Measurements from ENCODE around the gene ALDH6A1. TPM values are rescaled to one million over a fixed set of nuclear protein-coding genes. Genes with fewer than 3 reads are reported as not detected.
"Not testable (repeated sequence)": the region's sequence is repeated elsewhere in the genome, so short reads cannot be mapped to it uniquely, and the experiment has no call there.

Gene ALDH6A1
- 36.4 TPM for total RNA-seq (ENCODE audit: insufficient read depth, low replicate concordance)

GRCh38 chr14:74084277-74085046 is at the start of gene ALDH6A1, which contains the start of gene LIN52:
Gene ALDH6A1 (minus strand): TSS chr14:74084453. CDS start chr14:74084394, 59 bp downstream.
Gene LIN52 (plus strand): TSS chr14:74084956. CDS start chr14:74084975, 19 bp downstream.
- peak; percentile 100 for DNase-seq (ENCODE audit: low spot score)

GRCh38 chr14:74127634-74128033 is 43.4 kb upstream of the ALDH6A1 start:
- DNase-seq (ENCODE audit: low spot score), result no peak

- DNase-seq (ENCODE audit: low spot score), result no peak
These were observed 42.2 kb upstream of the ALDH6A1 start for GRCh38 chr14:74126315-74127013.

GRCh38 chr14:74125487-74125886 is 41.2 kb upstream of the ALDH6A1 start:
- not testable (repeated sequence) for DNase-seq (ENCODE audit: low spot score)

GRCh38 chr14:74111395-74112216 is 27.4 kb upstream of the ALDH6A1 start:
- peak; percentile 63 for DNase-seq (ENCODE audit: low spot score)

GRCh38 chr14:74109369-74109768 is 25.1 kb upstream of the ALDH6A1 start:
- no peak for DNase-seq (ENCODE audit: low spot score)

GRCh38 chr14:74105381-74105780 is 21.1 kb upstream of the ALDH6A1 start:
- no peak for DNase-seq (ENCODE audit: low spot score)

GRCh38 chr14:74089251-74090020 is 5.2 kb upstream of the ALDH6A1 start:
- no peak for DNase-seq (ENCODE audit: low spot score)

- DNase-seq (ENCODE audit: low spot score), result no peak
These were observed 1.6 kb upstream of the ALDH6A1 start for GRCh38 chr14:74085828-74086227.

- no peak for DNase-seq (ENCODE audit: low spot score)
These were observed 889 bp upstream of the ALDH6A1 start for GRCh38 chr14:74085047-74085637.

- no peak for DNase-seq (ENCODE audit: low spot score)
These were observed 423 bp downstream of the ALDH6A1 start for GRCh38 chr14:74083784-74084276.

GRCh38 chr14:74083161-74083560 is 1.1 kb downstream of the ALDH6A1 start:
- DNase-seq (ENCODE audit: low spot score), result peak; percentile 50

GRCh38 chr14:74081491-74081890 is 2.8 kb downstream of the ALDH6A1 start:
- no peak for DNase-seq (ENCODE audit: low spot score)

- peak; percentile 18 for DNase-seq (ENCODE audit: low spot score)
These were observed 3.3 kb downstream of the ALDH6A1 start for GRCh38 chr14:74080820-74081460.

GRCh38 chr14:74077401-74077800 is 6.9 kb downstream of the ALDH6A1 start:
- no peak for DNase-seq (ENCODE audit: low spot score)

GRCh38 chr14:74065746-74066575 is 18.3 kb downstream of the ALDH6A1 start:
- no peak for DNase-seq (ENCODE audit: low spot score)

GRCh38 chr14:74064883-74065282 is 19.4 kb downstream of the ALDH6A1 start:
- no peak for DNase-seq (ENCODE audit: low spot score)

GRCh38 chr14:74064426-74064825 is 19.8 kb downstream of the ALDH6A1 start:
- no peak for DNase-seq (ENCODE audit: low spot score)

- DNase-seq (ENCODE audit: low spot score), result no peak
These were observed 21.5 kb downstream of the ALDH6A1 start for GRCh38 chr14:74062809-74063150.

Data from umbilical cord (tissue), 2 donors.